Keratinocyte (primary cell): ENCODE data around the gene KLHL1. TPM values are rescaled to one million over a fixed set of nuclear protein-coding genes. Genes with fewer than 3 reads are reported as not detected.

Experiments used
- DNase-seq: peaks from one replicate; pipeline ENCODE4 v3.0.0-alpha.2; 2011; ENCODE audit warnings: low read depth, missing footprints, low spot score
- FAIRE-seq: peaks from 2 replicates; lab custom pipeline; 2011; peaks lifted over from hg19 to GRCh38; lab: Jason Lieb, UNC
- H2AFZ ChIP-seq: 2 replicates; pipeline ENCODE4 v1.6.0; 2012; ENCODE audit warnings: low read length, control low read depth, inconsistent platforms; ENCODE audit not compliant: control insufficient read depth
- H3K27ac ChIP-seq: 2 replicates; pipeline ENCODE4 v1.5.1; 2011; ENCODE audit warnings: low read length; ENCODE audit not compliant: control insufficient read depth, insufficient read depth
- H3K27me3 ChIP-seq: 3 replicates; pipeline ENCODE4 v1.6.0; 2011; ENCODE audit warnings: low read length; ENCODE audit not compliant: control insufficient read depth, insufficient read depth; ENCODE audit errors: extremely low read depth
- H3K36me3 ChIP-seq, 2 experiments: 2 replicates in 1 of 2; 3 replicates in 1 of 2; pipeline ENCODE4 v1.5.1; 2011; ENCODE audit warnings: low read length in 2 of 2, mild to moderate bottlenecking in 1 of 2; ENCODE audit not compliant: control insufficient read depth in 2 of 2, insufficient read depth in 2 of 2; ENCODE audit errors: extremely low read depth in 1 of 2
- H3K4me1 ChIP-seq: 3 replicates; pipeline ENCODE4 v1.5.1; 2011; ENCODE audit warnings: low read length; ENCODE audit not compliant: control insufficient read depth, insufficient read depth; ENCODE audit errors: extremely low read depth
- H3K4me2 ChIP-seq: 3 replicates; pipeline ENCODE4 v1.6.0; 2011; ENCODE audit warnings: low read depth, low read length; ENCODE audit not compliant: control insufficient read depth, insufficient read depth; ENCODE audit errors: extremely low read depth
- H3K4me3 ChIP-seq, 3 experiments: fragments of 200-600 bp in 1 of 3; sonication (generic) in 1 of 3; 2 replicates in 2 of 3; 3 replicates in 1 of 3; pipeline ENCODE4 v1.5.1; 2011 to 2016; ENCODE audit warnings: low read length in 3 of 3, mild to moderate bottlenecking in 3 of 3, control low read depth in 2 of 3, inconsistent platforms in 1 of 3, low read depth in 1 of 3, mixed read lengths in 1 of 3, mixed run types in 1 of 3, moderate library complexity in 1 of 3; ENCODE audit not compliant: control insufficient read depth in 2 of 3, insufficient read depth in 2 of 3; ENCODE audit errors: extremely low read depth in 1 of 3
- H3K79me2 ChIP-seq: 2 replicates; pipeline ENCODE4 v1.6.0; 2012; ENCODE audit warnings: low read length; ENCODE audit not compliant: control insufficient read depth, insufficient read depth
- H3K9ac ChIP-seq: 3 replicates; pipeline ENCODE4 v1.6.0; 2011; ENCODE audit warnings: low read length; ENCODE audit not compliant: control insufficient read depth, insufficient read depth; ENCODE audit errors: extremely low read depth
- H3K9me1 ChIP-seq: 3 replicates; pipeline ENCODE4 v1.6.0; 2011; ENCODE audit warnings: low read length; ENCODE audit not compliant: control insufficient read depth, insufficient read depth; ENCODE audit errors: extremely low read depth
- H3K9me3 ChIP-seq: 2 replicates; pipeline ENCODE4 v1.5.1; 2012; ENCODE audit warnings: low read depth, low read length; ENCODE audit not compliant: control insufficient read depth
- H4K20me1 ChIP-seq: 3 replicates; pipeline ENCODE4 v1.6.0; 2011; ENCODE audit warnings: low read length; ENCODE audit not compliant: control insufficient read depth, insufficient read depth; ENCODE audit errors: extremely low read depth
- CTCF ChIP-seq, 3 experiments: IDR thresholded peaks in 1 of 3; conservative IDR thresholded peaks in 1 of 3; optimal IDR thresholded peaks in 1 of 3; 2 replicates in 2 of 3; 3 replicates in 1 of 3; pipeline versions ENCODE3 to v1.5.1; 2011; ENCODE audit warnings: low read length in 3 of 3, mild to moderate bottlenecking in 3 of 3, moderate library complexity in 2 of 3, control low read depth in 1 of 3, inconsistent platforms in 1 of 3; ENCODE audit not compliant: insufficient read depth in 2 of 3; ENCODE audit errors: extremely low read depth in 1 of 3
- EZH2 ChIP-seq: IDR thresholded peaks from one replicate; pipeline ENCODE4 v1.6.1; 2012; ENCODE audit warnings: inconsistent platforms, mild to moderate bottlenecking, low read length, moderate library complexity
- dilution Hi-C: fragments of 300-500 bp; cut with MboI; formaldehyde crosslinking; loops from one replicate; pipeline ENCODE4 v1.7.0; 2020; ENCODE audit warnings: low sequenced_read_pairs; ENCODE audit not compliant: extremely low pct_ligation_motif_present
- polyA plus RNA-seq, 5 experiments: library from polyadenylated mRNA; depleted of rRNA in 3 of 5; stranded (reverse) in 3 of 5; stranded (forward) in 1 of 5; unstranded in 1 of 5; fragments of >200 nt; gene quantifications; 1 replicate in 1 of 5; 2 replicates in 3 of 5; 3 replicates in 1 of 5; pipeline versions ENCODE4 v1.2.1 to v1.2.3, GENCODE V29; 2011 to 2012; ENCODE audit warnings: missing spikeins in 2 of 5, low read depth in 1 of 5, low replicate concordance in 1 of 5

Gene KLHL1
- polyA plus RNA-seq, 1 donor (not counting 4 experiments of a cell fraction or from before 2014, with no cell fraction given): not detected

- H3K79me2 ChIP-seq: no peaks in the 10 kb centered on the region
- no peak for DNase-seq
- no peaks in the 10 kb centered on the region for H3K9me1 ChIP-seq
- H3K9ac ChIP-seq: no peak overlapping the region
- TF ChIP-seq CTCF (optimal IDR thresholded peaks at IDR 0.05 in 1 of 3, IDR thresholded peaks at IDR 0.05 in 1 of 3, conservative IDR thresholded peaks at IDR 0.05 in 1 of 3; ENCODE audit: extremely low read depth in 1 of 3, insufficient read depth in 2 of 3, low read length in 3 of 3) (no peak), EZH2 (no peak)
- H3K4me1 ChIP-seq: no peaks in the 10 kb centered on the region
- H3K27me3 ChIP-seq: no peaks in the 10 kb centered on the region
- dilution Hi-C loops: no loop called here
- H4K20me1 ChIP-seq: no peaks in the 10 kb centered on the region
- FAIRE-seq: no peak
- H3K27ac ChIP-seq: no peak overlapping the region
- no peaks in the 10 kb centered on the region for H3K9me3 ChIP-seq
- H3K4me2 ChIP-seq: no peak overlapping the region
- H3K36me3 ChIP-seq: no peaks in the 10 kb centered on the region
- H3K4me3 ChIP-seq: no peak overlapping the region
- H2AFZ ChIP-seq: no peak overlapping the region
These were observed 203.5 kb downstream of the KLHL1 start for GRCh38 chr13:69904784-69905183.

GRCh38 chr13:69903081-69903480 lies 205.2 kb downstream of the KLHL1 start:
- DNase-seq: no peak
- no peaks in the 10 kb centered on the region for H3K27me3 ChIP-seq
- H3K27ac ChIP-seq: no peak overlapping the region
- H3K4me2 ChIP-seq: no peak overlapping the region
- dilution Hi-C loops: no loop called here
- H4K20me1 ChIP-seq: no peaks in the 10 kb centered on the region
- no peak overlapping the region for H2AFZ ChIP-seq
- no peak overlapping the region for H3K4me3 ChIP-seq
- no peak for TF ChIP-seq EZH2
- TF ChIP-seq CTCF (optimal IDR thresholded peaks at IDR 0.05 in 1 of 3, IDR thresholded peaks at IDR 0.05 in 1 of 3, conservative IDR thresholded peaks at IDR 0.05 in 1 of 3; ENCODE audit: extremely low read depth in 1 of 3, insufficient read depth in 2 of 3, low read length in 3 of 3): no peak
- no peak overlapping the region for H3K9ac ChIP-seq
- FAIRE-seq: no peak
- no peaks in the 10 kb centered on the region for H3K9me3 ChIP-seq
- H3K4me1 ChIP-seq: no peaks in the 10 kb centered on the region
- H3K36me3 ChIP-seq: no peaks in the 10 kb centered on the region
- no peaks in the 10 kb centered on the region for H3K79me2 ChIP-seq
- H3K9me1 ChIP-seq: no peaks in the 10 kb centered on the region
